Measurements from ENCODE around the gene POGLUT3. TPM values are rescaled to one million over a fixed set of nuclear protein-coding genes. Genes with fewer than 3 reads are reported as not detected.

POGLUT3 gene
- total and polyA plus RNA-seq, 9 donors: 23.5 to 56.3 (median 40.7) TPM

- Histone ChIP-seq H3K27ac (no peak overlapping the region), H3K4me1 (ENCODE audit: insufficient read depth) (no peaks in the 10 kb centered on the region), H3K36me3 (no peaks in the 10 kb centered on the region), H3K4me3 (no peak overlapping the region), H3K9me3 (no peaks in the 10 kb centered on the region), H3K27me3 (no peaks in the 10 kb centered on the region)
- no peak for DNase-seq
- WGBS, 3 donors: 72 to 80% (median 76%) methylated on average over 4 of the region's 4 CpGs
- intact Hi-C loops (cut with DNase I): no loop called here
- TF ChIP-seq CTCF (IDR thresholded peaks at IDR 0.05) (no peak), POLR2A (IDR thresholded peaks at IDR 0.05) (no peak), EP300 (IDR thresholded peaks at IDR 0.05) (no peak)
These were observed 40.3 kb upstream of the POGLUT3 start for GRCh38 chr11:108538502-108538901.

- TF ChIP-seq EP300 (IDR thresholded peaks at IDR 0.05) (no peak), POLR2A (IDR thresholded peaks at IDR 0.05) (no peak), CTCF (IDR thresholded peaks at IDR 0.05) (no peak)
- H3K4me1 ChIP-seq (ENCODE audit: insufficient read depth): no peaks in the 10 kb centered on the region
- intact Hi-C loops (cut with DNase I): no loop called here
- DNase-seq: no peak
- H3K36me3 ChIP-seq: no peaks in the 10 kb centered on the region
- no peak overlapping the region for H3K4me3 ChIP-seq
- no peaks in the 10 kb centered on the region for H3K27me3 ChIP-seq
- no peaks in the 10 kb centered on the region for H3K9me3 ChIP-seq
- H3K27ac ChIP-seq: no peak overlapping the region
- 9 to 17% (median 14%) methylated on average over 8 of the region's 8 CpGs for WGBS, 3 donors
These were observed 39.8 kb upstream of the POGLUT3 start for GRCh38 chr11:108538022-108538424.

GRCh38 chr11:108536783-108537182, 38.6 kb upstream of the POGLUT3 start:
- no peak for DNase-seq
- no peak overlapping the region for H3K27ac ChIP-seq
- WGBS, 3 donors: 84 to 92% (median 85%) methylated on average over 5 of the region's 5 CpGs
- H3K4me1 ChIP-seq (ENCODE audit: insufficient read depth): no peaks in the 10 kb centered on the region
- H3K36me3 ChIP-seq: no peaks in the 10 kb centered on the region
- H3K9me3 ChIP-seq: no peaks in the 10 kb centered on the region
- intact Hi-C loops (cut with DNase I): no loop called here
- H3K4me3 ChIP-seq: no peak overlapping the region
- TF ChIP-seq EP300 (IDR thresholded peaks at IDR 0.05) (no peak), POLR2A (IDR thresholded peaks at IDR 0.05) (no peak), CTCF (IDR thresholded peaks at IDR 0.05) (no peak)
- H3K27me3 ChIP-seq: no peaks in the 10 kb centered on the region

GRCh38 chr11:108535384-108535955, 37.3 kb upstream of the POGLUT3 start:
- WGBS, 3 donors: 64 to 79% (median 69%) methylated on average over 6 of the region's 6 CpGs
- no peak for DNase-seq
- TF ChIP-seq EP300 (IDR thresholded peaks at IDR 0.05) (no peak), POLR2A (IDR thresholded peaks at IDR 0.05) (no peak), CTCF (IDR thresholded peaks at IDR 0.05) (no peak)
- intact Hi-C loops (cut with DNase I): no loop called here
- H3K36me3 ChIP-seq: no peaks in the 10 kb centered on the region
- H3K4me1 ChIP-seq (ENCODE audit: insufficient read depth): no peaks in the 10 kb centered on the region
- H3K4me3 ChIP-seq: no peak overlapping the region
- no peak overlapping the region for H3K27ac ChIP-seq
- H3K27me3 ChIP-seq: no peaks in the 10 kb centered on the region
- no peaks in the 10 kb centered on the region for H3K9me3 ChIP-seq

Data from ovary (tissue), 9 donors.